ENCODE data around the gene TNNI2. TPM values are rescaled to one million over a fixed set of nuclear protein-coding genes. Genes with fewer than 3 reads are reported as not detected.
"Not testable (repeated sequence)": the region's sequence is repeated elsewhere in the genome, so short reads cannot be mapped to it uniquely, and the experiment has no call there.

TNNI2 gene
- polyA plus RNA-seq, 1 donor (not counting 4 experiments of a cell fraction or from before 2014, with no cell fraction given): 10.7 TPM

GRCh38 chr11:1873048-1873812 lies 34.4 kb downstream of the TNNI2 start:
- dilution Hi-C loops (cut with MboI; ENCODE audit: extremely low pct_ligation_motif_present, low sequenced_read_pairs): no loop called here

GRCh38 chr11:1873813-1874150 lies 35.0 kb downstream of the TNNI2 start:
- H3K9me3 ChIP-seq (ENCODE audit: control insufficient read depth, low read depth, low read length); H4K20me1 ChIP-seq (ENCODE audit: control insufficient read depth, extremely low read depth, insufficient read depth, low read length); H3K9me1 ChIP-seq (ENCODE audit: control insufficient read depth, extremely low read depth, insufficient read depth, low read length); dilution Hi-C loops (cut with MboI; ENCODE audit: extremely low pct_ligation_motif_present, low sequenced_read_pairs); H3K27ac ChIP-seq (ENCODE audit: control insufficient read depth, insufficient read depth, low read length); H3K9ac ChIP-seq (ENCODE audit: control insufficient read depth, extremely low read depth, insufficient read depth, low read length); H3K4me3 ChIP-seq (ENCODE audit: control insufficient read depth in 2 of 3, extremely low read depth in 1 of 3, insufficient read depth in 2 of 3, low read depth in 1 of 3, low read length in 3 of 3); DNase-seq (ENCODE audit: low read depth, low spot score); H2AFZ ChIP-seq (ENCODE audit: control insufficient read depth, low read length); H3K36me3 ChIP-seq (ENCODE audit: control insufficient read depth in 2 of 2, extremely low read depth in 1 of 2, insufficient read depth in 2 of 2, low read length in 2 of 2); FAIRE-seq; H3K79me2 ChIP-seq (ENCODE audit: control insufficient read depth, insufficient read depth, low read length): not testable (repeated sequence)
- Histone ChIP-seq H3K4me2 (ENCODE audit: control insufficient read depth, extremely low read depth, insufficient read depth, low read depth, low read length) (peak overlapping the region; percentile 37), H3K27me3 (ENCODE audit: control insufficient read depth, extremely low read depth, insufficient read depth, low read length) (peaks cover 29% of the 10 kb centered on the region), H3K4me1 (ENCODE audit: control insufficient read depth, extremely low read depth, insufficient read depth, low read length) (peaks cover 31% of the 10 kb centered on the region)

More at GRCh38 chr11:1873048-1873812, 34.4 kb downstream of the TNNI2 start:
- peak overlapping the region; percentile 60 for H2AFZ ChIP-seq (ENCODE audit: control insufficient read depth, low read length)
- H3K4me2 ChIP-seq (ENCODE audit: control insufficient read depth, extremely low read depth, insufficient read depth, low read depth, low read length): peak overlapping the region; percentile 37
- H3K9me3 ChIP-seq (ENCODE audit: control insufficient read depth, low read depth, low read length): no peaks in the 10 kb centered on the region
- no peak for DNase-seq (ENCODE audit: low read depth, low spot score)
- peaks cover 31% of the 10 kb centered on the region for H3K4me1 ChIP-seq (ENCODE audit: control insufficient read depth, extremely low read depth, insufficient read depth, low read length)
- H3K9ac ChIP-seq (ENCODE audit: control insufficient read depth, extremely low read depth, insufficient read depth, low read length): no peak overlapping the region
- no peak overlapping the region for H3K4me3 ChIP-seq (ENCODE audit: control insufficient read depth in 2 of 3, extremely low read depth in 1 of 3, insufficient read depth in 2 of 3, low read depth in 1 of 3, low read length in 3 of 3)
- H3K79me2 ChIP-seq (ENCODE audit: control insufficient read depth, insufficient read depth, low read length): no peaks in the 10 kb centered on the region
- H4K20me1 ChIP-seq (ENCODE audit: control insufficient read depth, extremely low read depth, insufficient read depth, low read length): no peaks in the 10 kb centered on the region
- H3K36me3 ChIP-seq (ENCODE audit: control insufficient read depth in 2 of 2, extremely low read depth in 1 of 2, insufficient read depth in 2 of 2, low read length in 2 of 2): no peaks in the 10 kb centered on the region
- TF ChIP-seq, protein P1, sequence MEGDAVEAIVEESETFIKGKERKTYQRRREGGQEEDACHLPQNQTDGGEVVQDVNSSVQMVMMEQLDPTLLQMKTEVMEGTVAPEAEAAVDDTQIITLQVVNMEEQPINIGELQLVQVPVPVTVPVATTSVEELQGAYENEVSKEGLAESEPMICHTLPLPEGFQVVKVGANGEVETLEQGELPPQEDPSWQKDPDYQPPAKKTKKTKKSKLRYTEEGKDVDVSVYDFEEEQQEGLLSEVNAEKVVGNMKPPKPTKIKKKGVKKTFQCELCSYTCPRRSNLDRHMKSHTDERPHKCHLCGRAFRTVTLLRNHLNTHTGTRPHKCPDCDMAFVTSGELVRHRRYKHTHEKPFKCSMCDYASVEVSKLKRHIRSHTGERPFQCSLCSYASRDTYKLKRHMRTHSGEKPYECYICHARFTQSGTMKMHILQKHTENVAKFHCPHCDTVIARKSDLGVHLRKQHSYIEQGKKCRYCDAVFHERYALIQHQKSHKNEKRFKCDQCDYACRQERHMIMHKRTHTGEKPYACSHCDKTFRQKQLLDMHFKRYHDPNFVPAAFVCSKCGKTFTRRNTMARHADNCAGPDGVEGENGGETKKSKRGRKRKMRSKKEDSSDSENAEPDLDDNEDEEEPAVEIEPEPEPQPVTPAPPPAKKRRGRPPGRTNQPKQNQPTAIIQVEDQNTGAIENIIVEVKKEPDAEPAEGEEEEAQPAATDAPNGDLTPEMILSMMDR (optimal IDR thresholded peaks at IDR 0.05 in 1 of 3, IDR thresholded peaks at IDR 0.05 in 1 of 3, conservative IDR thresholded peaks at IDR 0.05 in 1 of 3; ENCODE audit: extremely low read depth in 1 of 3, insufficient read depth in 2 of 3, low read length in 3 of 3): no peak
- TF ChIP-seq EZH2 (IDR thresholded peaks at IDR 0.05; ENCODE audit: low read length): no peak
- no peaks in the 10 kb centered on the region for H3K9me1 ChIP-seq (ENCODE audit: control insufficient read depth, extremely low read depth, insufficient read depth, low read length)
- no peak overlapping the region for H3K27ac ChIP-seq (ENCODE audit: control insufficient read depth, insufficient read depth, low read length)
- peak; percentile 94 for FAIRE-seq
- H3K27me3 ChIP-seq (ENCODE audit: control insufficient read depth, extremely low read depth, insufficient read depth, low read length): peaks cover 29% of the 10 kb centered on the region

DNA sequence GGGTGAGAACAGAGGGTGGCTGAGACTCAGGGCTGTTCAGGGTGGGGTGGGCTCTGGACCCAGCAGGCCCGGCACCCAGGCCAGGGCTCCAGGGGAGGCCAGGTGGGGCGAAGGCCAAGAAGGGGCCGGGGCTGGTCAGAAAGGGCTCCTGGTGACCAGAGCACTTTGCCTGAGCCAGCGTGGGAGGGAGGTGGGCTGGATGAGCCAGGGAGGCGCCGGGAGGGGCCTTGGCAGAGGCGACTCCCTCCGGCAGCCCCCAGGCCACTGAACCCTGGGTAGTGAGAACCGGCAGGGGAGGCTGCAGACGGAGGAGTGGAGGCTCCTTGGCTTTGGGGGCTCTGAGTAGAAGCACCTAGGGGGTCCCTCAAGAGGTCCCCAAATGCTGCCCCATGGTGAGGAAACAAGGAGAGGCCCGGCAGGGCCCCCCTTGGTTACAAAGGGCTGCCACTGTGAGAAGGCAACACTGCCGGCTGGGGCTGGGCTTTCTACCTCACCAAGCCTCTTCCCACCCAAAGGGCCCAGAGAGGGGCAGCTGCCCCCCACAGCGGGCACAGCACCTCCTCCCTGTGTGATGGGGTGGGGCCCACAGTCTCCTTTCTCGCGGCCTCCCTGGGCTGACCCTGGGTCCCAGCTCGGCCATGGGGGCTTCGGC lies 35.8 kb downstream of the TNNI2 start:
- FAIRE-seq; H3K4me2 ChIP-seq (ENCODE audit: control insufficient read depth, extremely low read depth, insufficient read depth, low read depth, low read length); H2AFZ ChIP-seq (ENCODE audit: control insufficient read depth, low read length); H3K9ac ChIP-seq (ENCODE audit: control insufficient read depth, extremely low read depth, insufficient read depth, low read length); H3K36me3 ChIP-seq (ENCODE audit: control insufficient read depth in 2 of 2, extremely low read depth in 1 of 2, insufficient read depth in 2 of 2, low read length in 2 of 2); H3K79me2 ChIP-seq (ENCODE audit: control insufficient read depth, insufficient read depth, low read length); H4K20me1 ChIP-seq (ENCODE audit: control insufficient read depth, extremely low read depth, insufficient read depth, low read length); H3K27ac ChIP-seq (ENCODE audit: control insufficient read depth, insufficient read depth, low read length); H3K4me3 ChIP-seq (ENCODE audit: control insufficient read depth in 2 of 3, extremely low read depth in 1 of 3, insufficient read depth in 2 of 3, low read depth in 1 of 3, low read length in 3 of 3); dilution Hi-C loops (cut with MboI; ENCODE audit: extremely low pct_ligation_motif_present, low sequenced_read_pairs); H3K9me3 ChIP-seq (ENCODE audit: control insufficient read depth, low read depth, low read length); H3K9me1 ChIP-seq (ENCODE audit: control insufficient read depth, extremely low read depth, insufficient read depth, low read length); DNase-seq (ENCODE audit: low read depth, low spot score): not testable (repeated sequence)
- Histone ChIP-seq H3K27me3 (ENCODE audit: control insufficient read depth, extremely low read depth, insufficient read depth, low read length) (peaks cover 21% of the 10 kb centered on the region), H3K4me1 (ENCODE audit: control insufficient read depth, extremely low read depth, insufficient read depth, low read length) (peaks cover 34% of the 10 kb centered on the region)
